Activated naive CD4-positive, alpha-beta T cell treated with anti-CD3 and anti-CD28 coated beads, Interleukin-2, amount 10 ng/mL, durations not matched to agents 7 days and 5 days (primary cell): ENCODE data around the gene RAB4A.

Experiments
- CTCF ChIA-PET: fragments of 350-600 bp; sonication (Branson Sonifier 250); formaldehyde crosslinking; loops from one replicate; lab custom pipeline; 2021; ENCODE audit warnings: antibody characterized with exemption; lab: Charles Lee
- DNase-seq: peaks from one replicate; pipeline ENCODE4 v3.0.0-alpha.2; 2020
- H3K27ac Mint-ChIP-seq: one replicate; pipeline ENCODE4 v1.8.0; 2021; ENCODE audit warnings: mild to moderate bottlenecking, moderate library complexity, mixed read lengths
- H3K27me3 Mint-ChIP-seq: one replicate; pipeline ENCODE4 v1.8.0; 2021; ENCODE audit warnings: mild to moderate bottlenecking, mixed read lengths
- H3K36me3 Mint-ChIP-seq: one replicate; pipeline ENCODE4 v1.8.0; 2021; ENCODE audit warnings: mixed read lengths
- H3K4me1 Mint-ChIP-seq: one replicate; pipeline ENCODE4 v1.8.0; 2021; ENCODE audit warnings: mixed read lengths
- H3K4me3 Mint-ChIP-seq: one replicate; pipeline ENCODE4 v1.8.0; 2021; ENCODE audit warnings: mild to moderate bottlenecking, moderate library complexity, mixed read lengths
- H3K9me3 Mint-ChIP-seq: one replicate; pipeline ENCODE4 v1.8.0; 2021; ENCODE audit warnings: mixed read lengths

Gene RAB4A

GRCh38 chr1:229270547-229271447, at the start of gene RAB4A:
RAB4A (plus strand) TSS chr1:229271111; CDS start chr1:229271340, 229 bp downstream.
- Mint-ChIP-seq H3K36me3 (peaks cover 19% of the 10 kb centered on the region), H3K27me3 (peaks cover 7% of the 10 kb centered on the region), H3K4me3 (peak within 1 kb of the TSS; percentile 93), H3K27ac (peak within 1 kb of the TSS; percentile 82), H3K4me1 (peaks cover 36% of the 10 kb centered on the region), H3K9me3 (peaks cover 7% of the 10 kb centered on the region)
- DNase-seq = peak; percentile 80
- CTCF ChIA-PET = interaction anchor here (1.2 kb wide), 1 partner anchor 12 kb away, joined by 5 read pairs; no protein-coding TSS in a partner anchor

GRCh38 chr1:229222081-229222480, 48.8 kb upstream of the RAB4A start:
- Mint-ChIP-seq H3K27me3 (peaks cover 12% of the 10 kb centered on the region), H3K4me3 (no peak overlapping the region), H3K4me1 (no peaks in the 10 kb centered on the region), H3K36me3 (no peaks in the 10 kb centered on the region), H3K27ac (no peak overlapping the region), H3K9me3 (no peaks in the 10 kb centered on the region)
- CTCF ChIA-PET = no interaction called here
- no peak for DNase-seq

- DNase-seq = no peak
- H3K9me3 Mint-ChIP-seq = no peaks in the 10 kb centered on the region
- H3K27ac Mint-ChIP-seq = no peak overlapping the region
- peaks cover 8% of the 10 kb centered on the region for H3K27me3 Mint-ChIP-seq
- CTCF ChIA-PET = interaction anchor here (0.7 to 1.0 kb wide), 2 partner anchors 32 to 489 kb away, joined by 3 read pairs; no protein-coding TSS in a partner anchor
- H3K4me3 Mint-ChIP-seq = no peak overlapping the region
- peaks cover 5% of the 10 kb centered on the region for H3K4me1 Mint-ChIP-seq
- H3K36me3 Mint-ChIP-seq = no peaks in the 10 kb centered on the region
Observed at GRCh38 chr1:229223498-229223897, 47.4 kb upstream of the RAB4A start.

GRCh38 chr1:229224308-229224707, 46.6 kb upstream of the RAB4A start:
- CTCF ChIA-PET = no interaction called here
- H3K27me3 Mint-ChIP-seq = peaks cover 14% of the 10 kb centered on the region
- H3K9me3 Mint-ChIP-seq = no peaks in the 10 kb centered on the region
- H3K36me3 Mint-ChIP-seq = no peaks in the 10 kb centered on the region
- peaks cover 8% of the 10 kb centered on the region for H3K4me1 Mint-ChIP-seq
- no peak overlapping the region for H3K4me3 Mint-ChIP-seq
- H3K27ac Mint-ChIP-seq = no peak overlapping the region
- no peak for DNase-seq

- H3K36me3 Mint-ChIP-seq = no peaks in the 10 kb centered on the region
- CTCF ChIA-PET = interaction anchor here (0.7 to 1.6 kb wide), 2 partner anchors 489 to 523 kb away, joined by 3 to 4 read pairs; no protein-coding TSS in a partner anchor
Observed at GRCh38 chr1:229225331-229225782, 45.6 kb upstream of the RAB4A start.

GRCh38 chr1:229226796-229227195, 44.1 kb upstream of the RAB4A start:
- Mint-ChIP-seq H3K4me1 (peaks cover 20% of the 10 kb centered on the region), H3K36me3 (no peaks in the 10 kb centered on the region), H3K9me3 (no peaks in the 10 kb centered on the region), H3K27me3 (peaks cover 26% of the 10 kb centered on the region), H3K4me3 (no peak overlapping the region), H3K27ac (no peak overlapping the region)
- CTCF ChIA-PET = interaction anchor here (0.7 to 5.8 kb wide), 31 partner anchors 10 to 575 kb away, joined by 3 to 56 read pairs (median 4); partner anchors contain the start of gene RHOU
- DNase-seq = no peak

More at GRCh38 chr1:229225331-229225782, 45.6 kb upstream of the RAB4A start:
- Mint-ChIP-seq H3K4me3 (no peak overlapping the region), H3K9me3 (no peaks in the 10 kb centered on the region), H3K27me3 (peaks cover 23% of the 10 kb centered on the region), H3K4me1 (peaks cover 15% of the 10 kb centered on the region), H3K27ac (no peak overlapping the region)
- no peak for DNase-seq

- peak; percentile 87 for DNase-seq
- CTCF ChIA-PET = interaction anchor here (0.7 to 5.8 kb wide), 37 partner anchors 9 to 576 kb away, joined by 3 to 56 read pairs (median 4); partner anchors contain the start of gene RHOU
- Mint-ChIP-seq H3K9me3 (no peaks in the 10 kb centered on the region), H3K4me1 (peaks cover 20% of the 10 kb centered on the region), H3K36me3 (no peaks in the 10 kb centered on the region), H3K4me3 (no peak overlapping the region), H3K27ac (no peak overlapping the region), H3K27me3 (peaks cover 32% of the 10 kb centered on the region)
Observed at GRCh38 chr1:229227298-229227919, 43.5 kb upstream of the RAB4A start.

- no peak for DNase-seq
- Mint-ChIP-seq H3K9me3 (no peaks in the 10 kb centered on the region), H3K27ac (no peak overlapping the region), H3K4me3 (no peak overlapping the region), H3K4me1 (peaks cover 20% of the 10 kb centered on the region), H3K27me3 (peaks cover 32% of the 10 kb centered on the region), H3K36me3 (no peaks in the 10 kb centered on the region)
- CTCF ChIA-PET = interaction anchor here (0.7 to 5.8 kb wide), 15 partner anchors 9 to 564 kb away, joined by 3 to 56 read pairs (median 7); partner anchors contain the start of gene RHOU
Observed at GRCh38 chr1:229228522-229228921, 42.4 kb upstream of the RAB4A start.

GRCh38 chr1:229229137-229229720, 41.7 kb upstream of the RAB4A start:
- Mint-ChIP-seq H3K4me3 (no peak overlapping the region), H3K36me3 (no peaks in the 10 kb centered on the region), H3K27ac (no peak overlapping the region), H3K4me1 (peaks cover 20% of the 10 kb centered on the region), H3K9me3 (no peaks in the 10 kb centered on the region), H3K27me3 (peaks cover 39% of the 10 kb centered on the region)
- no peak for DNase-seq
- CTCF ChIA-PET = interaction anchor here (1.0 to 5.8 kb wide), 9 partner anchors 8 to 565 kb away, joined by 3 to 56 read pairs (median 7); partner anchors contain the start of gene RHOU

- CTCF ChIA-PET = interaction anchor here (1.0 to 5.8 kb wide), 8 partner anchors 9 to 566 kb away, joined by 4 to 56 read pairs (median 18); partner anchors contain the start of gene RHOU
- no peak overlapping the region for H3K27ac Mint-ChIP-seq
- DNase-seq = no peak
- H3K4me1 Mint-ChIP-seq = peaks cover 20% of the 10 kb centered on the region
- no peaks in the 10 kb centered on the region for H3K9me3 Mint-ChIP-seq
- H3K4me3 Mint-ChIP-seq = no peak overlapping the region
- H3K27me3 Mint-ChIP-seq = peaks cover 44% of the 10 kb centered on the region
- no peaks in the 10 kb centered on the region for H3K36me3 Mint-ChIP-seq
Observed at GRCh38 chr1:229229721-229230139, 41.2 kb upstream of the RAB4A start.

GRCh38 chr1:229230140-229230892, 40.6 kb upstream of the RAB4A start:
- Mint-ChIP-seq H3K36me3 (no peaks in the 10 kb centered on the region), H3K9me3 (no peaks in the 10 kb centered on the region), H3K27me3 (peaks cover 45% of the 10 kb centered on the region), H3K27ac (no peak overlapping the region), H3K4me1 (peaks cover 20% of the 10 kb centered on the region), H3K4me3 (no peak overlapping the region)
- DNase-seq = no peak
- CTCF ChIA-PET = interaction anchor here (0.6 to 5.8 kb wide), 9 partner anchors 9 to 997 kb away, joined by 3 to 56 read pairs (median 7); partner anchors contain the start of gene RHOU

GRCh38 chr1:229230893-229231753, 39.8 kb upstream of the RAB4A start:
- Mint-ChIP-seq H3K4me3 (no peak overlapping the region), H3K27ac (no peak overlapping the region), H3K36me3 (no peaks in the 10 kb centered on the region), H3K9me3 (no peaks in the 10 kb centered on the region), H3K27me3 (peaks cover 44% of the 10 kb centered on the region), H3K4me1 (peaks cover 20% of the 10 kb centered on the region)
- CTCF ChIA-PET = interaction anchor here (0.6 to 5.8 kb wide), 7 partner anchors 10 to 996 kb away, joined by 3 to 56 read pairs (median 30); partner anchors contain the start of gene RHOU
- DNase-seq = no peak
